H1 (cell line): ENCODE results near the gene ALG11. TPM values are rescaled to one million over a fixed set of nuclear protein-coding genes. Genes with fewer than 3 reads are reported as not detected.

Source experiments
- FOSL1 ChIP-seq: IDR thresholded peaks from 2 replicates; pipeline ENCODE4 v1.6.1; 2011; ENCODE audit warnings: mild to moderate bottlenecking, low read depth, low read length, moderate library complexity; ENCODE audit not compliant: insufficient read depth
- MAFK ChIP-seq: IDR thresholded peaks from 2 replicates; pipeline ENCODE4 v1.6.1; 2012; ENCODE audit warnings: low read depth, mild to moderate bottlenecking, improper control_type of control experiment, low read length
- polyA plus RNA-seq, 7 experiments: library from polyadenylated mRNA; depleted of rRNA in 3 of 7; stranded (reverse) in 5 of 7; unstranded in 2 of 7; fragments of >200 nt in 5 of 7; fragments of 200-250 nt in 2 of 7; gene quantifications; 1 replicate in 5 of 7; 2 replicates in 1 of 7; 4 replicates in 1 of 7; pipeline versions ENCODE4 v1.2.1 to v1.2.3, GENCODE V29; 2011 to 2013; ENCODE audit warnings: missing spikeins in 2 of 7, mixed read lengths in 2 of 7
- total RNA-seq: library from RNA; stranded (reverse); fragmentation: NEBNext Ultra II Directional; extraction: Animal tissue kit (Norgen Biotek cat#: 25700); gene quantifications from 2 replicates; pipeline ENCODE4 v1.2.1, GENCODE V29; 2021

ALG11 gene
- total and polyA plus RNA-seq, 2 of the 8 experiments (the other 6 are each of a cell fraction or from before 2014, with no cell fraction given) = 5.2 to 39.9 TPM

GRCh38 chr13:52009946-52010345, 2.3 kb upstream of the ALG11 start (continued):
- no peak for TF ChIP-seq MAFK
- no peak for TF ChIP-seq FOSL1
